Thoracic aorta (tissue), 2 donors: ENCODE data around the gene PTP4A2. TPM values are rescaled to one million over a fixed set of nuclear protein-coding genes. Genes with fewer than 3 reads are reported as not detected.
A peak's percentile ranks its signal among the peaks of the same experiment; 100 is the strongest.
"Not testable (repeated sequence)": the region's sequence is repeated elsewhere in the genome, so short reads cannot be mapped to it uniquely, and the experiment has no call there.

ENCODE experiments used
- ATAC-seq: fragments of 150-250 bp; one replicate; pipeline ENCODE4 v1.8.0; 2017; ENCODE audit warnings: low read depth; ENCODE audit not compliant: insufficient number of reproducible peaks, low FRiP score
- DNase-seq: peaks from one replicate; pipeline ENCODE4 v3.0.0-alpha.2; 2020; ENCODE audit warnings: low spot score
- H3K27ac ChIP-seq, 2 donors: fragments of 200-600 bp; sonication (generic); 1 replicate in 1 of 2; 2 replicates in 1 of 2; pipeline ENCODE4 v1.5.1; 2016; ENCODE audit warnings: mild to moderate bottlenecking in 2 of 2, moderate library complexity in 2 of 2
- H3K27me3 ChIP-seq: fragments of 200-600 bp; sonication (generic); replicated peaks from 2 replicates; pipeline ENCODE4 v1.6.0; 2016; ENCODE audit warnings: mild to moderate bottlenecking; ENCODE audit not compliant: insufficient read depth
- H3K36me3 ChIP-seq: fragments of 200-600 bp; sonication (generic); one replicate; pipeline ENCODE4 v1.5.1; 2016
- H3K4me1 ChIP-seq, 2 donors: fragments of 200-600 bp; sonication (generic); 1 replicate in 1 of 2; 2 replicates in 1 of 2; pipeline versions ENCODE4 v1.5.1 to v1.6.0; 2016; ENCODE audit warnings: low read depth in 2 of 2, mild to moderate bottlenecking in 1 of 2; ENCODE audit not compliant: control insufficient read depth in 1 of 2
- H3K4me3 ChIP-seq: fragments of 200-600 bp; sonication (generic); 2 replicates; pipeline ENCODE4 v1.5.1; 2016; ENCODE audit warnings: mild to moderate bottlenecking
- H3K9me3 ChIP-seq: fragments of 200-600 bp; sonication (generic); 2 replicates; pipeline ENCODE4 v1.5.1; 2016
- CTCF ChIP-seq: fragments of 200-600 bp; sonication (generic); IDR thresholded peaks from one replicate; pipeline ENCODE4 v1.5.1; 2019; ENCODE audit warnings: antibody characterized with exemption
- total RNA-seq, 2 donors: library from RNA; depleted of rRNA; stranded (reverse); fragments of >200 nt; gene quantifications; one replicate each; pipeline versions ENCODE4 v1.1.0 to v1.2.3, GENCODE V29; 2016

The PTP4A2 gene
- total RNA-seq, 2 donors from 2014 or later, result 104 to 237 TPM

- DNase-seq, result no peak
- TF ChIP-seq CTCF, result no peak
- no peaks in the 10 kb centered on the region for H3K9me3 ChIP-seq
- peaks cover 84 to 95% of the 10 kb centered on the region in 2 donors for H3K4me1 ChIP-seq
- H3K27ac ChIP-seq, result peak overlapping the region; percentile 11 to 35
- no peak for ATAC-seq
- peak overlapping the region; percentile 30 for H3K4me3 ChIP-seq
- no peaks in the 10 kb centered on the region for H3K36me3 ChIP-seq
- H3K27me3 ChIP-seq, result no peaks in the 10 kb centered on the region
Measured at GRCh38 chr1:31931593-31932225, 6.5 kb downstream of the PTP4A2 start.

DNA sequence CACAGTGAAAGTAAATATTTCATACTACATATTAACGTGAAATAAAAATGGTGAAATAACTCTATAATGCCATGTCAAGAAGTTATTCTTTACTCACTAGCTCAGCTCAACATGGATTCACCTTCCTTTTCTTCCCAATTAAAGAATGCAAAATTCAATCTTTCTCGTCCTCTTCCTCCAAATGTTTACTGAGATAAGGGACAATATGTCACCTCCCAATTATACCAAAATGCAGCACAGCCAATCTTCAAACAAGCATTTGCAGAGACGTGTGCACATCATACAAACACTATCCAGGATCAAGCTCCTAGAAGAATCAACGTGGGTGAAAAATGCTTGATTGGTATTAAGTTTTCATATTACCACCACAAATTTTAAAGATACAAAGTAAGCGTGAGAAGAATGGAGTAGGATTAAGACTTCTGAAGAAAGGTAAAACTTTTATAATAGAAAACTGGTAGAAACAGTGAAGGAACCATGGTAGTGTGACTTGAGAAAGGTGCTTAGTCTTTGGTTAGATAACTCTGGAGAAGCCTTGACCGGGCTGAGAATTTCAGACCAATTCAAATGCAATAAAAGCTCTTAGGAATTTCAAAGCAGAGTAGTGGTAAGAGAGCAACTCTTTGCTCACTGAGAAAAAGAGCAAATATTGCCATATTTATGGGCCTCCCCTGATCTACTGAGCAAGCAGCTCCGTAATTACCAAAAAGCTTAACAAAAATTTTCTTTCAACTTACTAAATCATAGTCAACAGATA lies 7.2 kb downstream of the PTP4A2 start:
- ATAC-seq (no peak), DNase-seq (no peak)
- peak overlapping the region; percentile 11 to 35 for H3K27ac ChIP-seq
- H3K36me3 ChIP-seq, result no peaks in the 10 kb centered on the region
- H3K9me3 ChIP-seq, result no peaks in the 10 kb centered on the region
- peaks cover 89 to 94% of the 10 kb centered on the region in 2 donors for H3K4me1 ChIP-seq
- H3K27me3 ChIP-seq, result no peaks in the 10 kb centered on the region
- no peak for TF ChIP-seq CTCF
- H3K4me3 ChIP-seq, result peak overlapping the region; percentile 30

GRCh38 chr1:31927661-31927980 lies 10.5 kb downstream of the PTP4A2 start:
- Histone ChIP-seq H3K27me3 (no peaks in the 10 kb centered on the region), H3K36me3 (no peaks in the 10 kb centered on the region), H3K4me3 (no peak overlapping the region), H3K9me3 (no peaks in the 10 kb centered on the region), H3K4me1 (peaks cover 84 to 91% of the 10 kb centered on the region in 2 donors), H3K27ac (no peak overlapping the region)
- no peak for TF ChIP-seq CTCF
- no peak for ATAC-seq
- DNase-seq, result no peak

DNA sequence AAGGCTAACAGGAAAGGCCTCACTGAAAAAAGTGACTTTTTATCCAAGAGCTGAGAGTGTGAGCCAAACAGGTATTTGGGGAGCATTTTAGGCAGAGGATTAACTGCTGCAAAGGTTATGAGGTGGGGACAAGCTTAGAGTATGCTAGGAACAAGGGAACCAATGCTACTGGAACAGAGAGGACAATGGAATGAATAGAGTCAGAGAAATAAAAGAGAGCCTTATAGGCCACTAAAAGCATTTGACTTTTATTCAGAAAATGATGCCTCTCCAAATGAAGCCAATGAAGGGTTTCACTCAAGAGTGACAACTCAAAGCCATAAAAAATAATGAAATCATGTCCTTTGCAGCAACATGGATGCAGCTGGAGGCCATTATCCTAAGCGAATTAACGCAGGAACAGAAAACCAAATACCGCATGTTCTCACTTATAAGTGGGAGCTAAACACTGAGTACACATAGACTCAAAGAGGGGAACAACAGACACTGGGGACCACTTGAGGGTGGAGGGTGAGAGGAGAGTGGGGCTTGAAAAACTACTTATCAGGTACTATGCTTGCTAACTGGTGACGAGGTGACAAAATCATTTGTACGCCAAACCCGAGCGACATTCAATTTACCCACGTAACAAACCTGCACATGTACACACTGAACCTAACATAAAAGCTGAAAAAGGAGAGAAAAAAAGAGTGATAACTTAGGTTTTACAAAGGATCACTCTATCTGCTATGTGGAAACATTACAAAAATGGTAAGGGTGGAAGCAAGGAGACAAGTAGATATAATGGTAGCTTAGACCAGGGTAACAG lies 11.1 kb downstream of the PTP4A2 start:
- Histone ChIP-seq H3K27ac (no peak overlapping the region), H3K4me3 (no peak overlapping the region), H3K4me1 (peaks cover 84 to 91% of the 10 kb centered on the region in 2 donors), H3K36me3 (no peaks in the 10 kb centered on the region), H3K9me3 (no peaks in the 10 kb centered on the region), H3K27me3 (no peaks in the 10 kb centered on the region)
- ATAC-seq, result no peak
- no peak for DNase-seq
- no peak for TF ChIP-seq CTCF

- Histone ChIP-seq H3K4me1 (peaks cover 85 to 91% of the 10 kb centered on the region in 2 donors), H3K27ac (no peak overlapping the region)
Measured at GRCh38 chr1:31926252-31926651, 11.9 kb downstream of the PTP4A2 start.

DNA sequence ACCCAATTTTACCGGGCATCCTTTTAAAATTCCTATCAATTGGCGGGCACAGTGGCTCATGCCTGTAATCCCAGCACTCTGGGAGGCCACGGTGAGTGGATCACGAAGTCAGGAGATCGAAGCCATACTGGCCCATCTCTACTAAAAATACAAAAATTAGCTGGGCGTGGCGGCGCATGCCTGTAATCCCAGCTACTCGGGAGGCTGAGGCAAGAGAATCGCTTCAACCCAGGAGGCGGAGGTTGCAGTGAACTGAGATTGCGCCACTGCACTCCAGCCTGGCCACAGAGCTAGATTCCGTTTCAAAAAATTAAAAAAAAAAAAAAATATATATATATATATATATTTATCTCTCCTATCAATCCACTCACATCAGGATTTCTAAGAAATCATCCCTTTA lies 12.3 kb downstream of the PTP4A2 start:
- H3K36me3 ChIP-seq, H3K27ac ChIP-seq, H3K27me3 ChIP-seq, H3K4me3 ChIP-seq, H3K9me3 ChIP-seq, DNase-seq, ATAC-seq: not testable (repeated sequence)
- H3K4me1 ChIP-seq, result peaks cover 85 to 89% of the 10 kb centered on the region in 2 donors

More at GRCh38 chr1:31926252-31926651, 11.9 kb downstream of the PTP4A2 start:
- no peak for TF ChIP-seq CTCF
- Histone ChIP-seq H3K27me3 (no peaks in the 10 kb centered on the region), H3K9me3 (no peaks in the 10 kb centered on the region), H3K36me3 (no peaks in the 10 kb centered on the region), H3K4me3 (no peak overlapping the region)
- ATAC-seq (no peak), DNase-seq (no peak)
